Measurements from ENCODE around the gene MLYCD. TPM values are rescaled to one million over a fixed set of nuclear protein-coding genes. Genes with fewer than 3 reads are reported as not detected.

Gene MLYCD
- total and polyA plus RNA-seq, 10 of the 15 experiments (the other 5 are each of a cell fraction or from before 2014, with no cell fraction given): 0.21 to 3.7 (median 1.7) TPM

GRCh38 chr16:83862661-83863060, 36.3 kb upstream of the MLYCD start:
- Histone ChIP-seq H2AFZ (ENCODE audit: control insufficient read depth, low read depth, low read length) (no peak overlapping the region), H3K4me1 (ENCODE audit: control insufficient read depth, insufficient read depth, low read length) (no peaks in the 10 kb centered on the region), H4K20me1 (ENCODE audit: control insufficient read depth, insufficient read depth) (no peaks in the 10 kb centered on the region), H3K27me3 (replicated peaks in 1 of 2; ENCODE audit: control insufficient read depth in 2 of 2, insufficient read depth in 2 of 2, low read length in 1 of 2) (no peaks in the 10 kb centered on the region; a peak in 1 of 4 replicates), H3K4me2 (ENCODE audit: control insufficient read depth, insufficient read depth) (no peak overlapping the region), H3K9me3 (replicated peaks; ENCODE audit: control insufficient read depth, insufficient read depth, low read length) (no peaks in the 10 kb centered on the region), H3K36me3 (ENCODE audit: control insufficient read depth in 2 of 2, insufficient read depth in 2 of 2, low read length in 1 of 2) (no peaks in the 10 kb centered on the region), H3K4me3 (no peak overlapping the region), H3K9ac (ENCODE audit: control insufficient read depth, insufficient read depth, low read length) (no peak overlapping the region), H3K79me2 (ENCODE audit: control insufficient read depth, insufficient read depth, low read length) (no peaks in the 10 kb centered on the region), H3K27ac (ENCODE audit: control insufficient read depth, insufficient read depth) (no peak overlapping the region)
- RAD21 ChIA-PET (ENCODE audit: unreplicated experiment): no interaction called here
- ATAC-seq (no peak), FAIRE-seq (no peak), DNase-seq (ENCODE audit: low read depth, low spot score) (no peak)
- intact Hi-C loops (cut with micrococcal nuclease; ENCODE audit: unreplicated experiment): no loop called here
- in situ Hi-C loops (cut with MboI): loop anchor here (5.0 kb wide), 1 partner anchor 50 kb away; no protein-coding TSS in a partner anchor
- CTCF ChIA-PET: no interaction called here
- no TSS peak for BruUV-seq (replicated peaks)
- SMC1A ChIA-PET (ENCODE audit: uncharacterized antibody, unreplicated experiment): no interaction called here
- TF ChIP-seq, protein P1, sequence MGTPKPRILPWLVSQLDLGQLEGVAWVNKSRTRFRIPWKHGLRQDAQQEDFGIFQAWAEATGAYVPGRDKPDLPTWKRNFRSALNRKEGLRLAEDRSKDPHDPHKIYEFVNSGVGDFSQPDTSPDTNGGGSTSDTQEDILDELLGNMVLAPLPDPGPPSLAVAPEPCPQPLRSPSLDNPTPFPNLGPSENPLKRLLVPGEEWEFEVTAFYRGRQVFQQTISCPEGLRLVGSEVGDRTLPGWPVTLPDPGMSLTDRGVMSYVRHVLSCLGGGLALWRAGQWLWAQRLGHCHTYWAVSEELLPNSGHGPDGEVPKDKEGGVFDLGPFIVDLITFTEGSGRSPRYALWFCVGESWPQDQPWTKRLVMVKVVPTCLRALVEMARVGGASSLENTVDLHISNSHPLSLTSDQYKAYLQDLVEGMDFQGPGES (IDR thresholded peaks at IDR 0.05): no peak
- no peak for TF ChIP-seq NBN (IDR thresholded peaks at IDR 0.05)
- no peak for TF ChIP-seq MEF2A (IDR thresholded peaks at IDR 0.05; ENCODE audit: insufficient read depth, low read depth, low read length)
- no peak for TF ChIP-seq RUNX3 (IDR thresholded peaks at IDR 0.05; ENCODE audit: low read length)
- TF ChIP-seq CEBPB (IDR thresholded peaks at IDR 0.05; ENCODE audit: borderline replicate concordance in 1 of 2, low read depth in 2 of 2, low read length in 2 of 2): no peak
- TF ChIP-seq YBX1 (IDR thresholded peaks at IDR 0.05): no peak
- WGBS (ENCODE audit: insufficient coverage, insufficient replicate concordance, low lambda C conversion rate, missing lambda C conversion rate): 58% methylated on average over 7 of the region's 7 CpGs
- POLR2A ChIA-PET: no interaction called here

DNA sequence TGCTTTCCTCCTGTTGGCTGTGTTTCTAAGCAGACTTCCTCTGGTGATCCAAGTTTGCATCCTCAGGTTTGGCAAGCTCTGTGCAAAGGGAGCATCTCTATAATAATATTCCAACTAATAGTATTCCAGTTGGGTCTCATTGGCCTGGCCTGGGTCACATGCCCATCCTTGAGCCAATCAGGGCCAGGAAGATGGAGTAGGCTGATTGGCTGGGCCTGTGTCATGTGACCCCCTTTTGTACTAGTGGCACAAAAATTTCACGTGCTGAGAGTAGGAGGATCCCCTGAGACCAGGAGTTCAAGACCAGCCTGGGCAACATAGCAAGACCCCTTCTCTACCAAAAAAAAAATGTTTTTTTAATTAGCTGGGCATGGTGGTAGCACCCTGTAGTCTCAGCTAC, 35.2 kb upstream of the MLYCD start:
- in situ Hi-C loops (cut with MboI): loop anchor here (5.0 kb wide), 1 partner anchor 49 kb away; no protein-coding TSS in a partner anchor
- FAIRE-seq (no peak), ATAC-seq (no peak), DNase-seq (ENCODE audit: low read depth, low spot score) (no peak)
- Histone ChIP-seq H3K36me3 (ENCODE audit: control insufficient read depth in 2 of 2, insufficient read depth in 2 of 2, low read length in 1 of 2) (no peaks in the 10 kb centered on the region), H3K4me1 (ENCODE audit: control insufficient read depth, insufficient read depth, low read length) (no peaks in the 10 kb centered on the region), H3K9me3 (replicated peaks; ENCODE audit: control insufficient read depth, insufficient read depth, low read length) (no peaks in the 10 kb centered on the region), H2AFZ (ENCODE audit: control insufficient read depth, low read depth, low read length) (no peak overlapping the region), H3K4me2 (ENCODE audit: control insufficient read depth, insufficient read depth) (no peak overlapping the region), H3K9ac (ENCODE audit: control insufficient read depth, insufficient read depth, low read length) (no peak overlapping the region), H3K79me2 (ENCODE audit: control insufficient read depth, insufficient read depth, low read length) (no peaks in the 10 kb centered on the region), H3K27ac (ENCODE audit: control insufficient read depth, insufficient read depth) (no peak overlapping the region), H3K27me3 (replicated peaks in 1 of 2; ENCODE audit: control insufficient read depth in 2 of 2, insufficient read depth in 2 of 2, low read length in 1 of 2) (no peaks in the 10 kb centered on the region), H4K20me1 (ENCODE audit: control insufficient read depth, insufficient read depth) (no peaks in the 10 kb centered on the region), H3K4me3 (no peak overlapping the region)
- TF ChIP-seq NFYB (IDR thresholded peaks at IDR 0.05; ENCODE audit: insufficient read depth, low read depth, low read length) (0 out of 2 replicates have a peak, but pooled peaks have one; percentile 13), NBN (IDR thresholded peaks at IDR 0.05) (no peak)
- no TSS peak for BruUV-seq (replicated peaks)
- ChIA-PET POLR2A (no interaction called here), CTCF (no interaction called here), RAD21 (ENCODE audit: unreplicated experiment) (no interaction called here), SMC1A (ENCODE audit: uncharacterized antibody, unreplicated experiment) (no interaction called here)
- intact Hi-C loops (cut with micrococcal nuclease; ENCODE audit: unreplicated experiment): no loop called here
- 0% methylated on average over 1 of the region's 1 CpG for WGBS (ENCODE audit: insufficient coverage, insufficient replicate concordance, low lambda C conversion rate, missing lambda C conversion rate)

Measured in GM12878 (cell line).